GM19455 (cell line): Measurements from ENCODE around the gene PHTF1.

Source experiments
- ATAC-seq: cut with Tn5 transposase; IDR thresholded peaks from one replicate; pipeline ENCODE4 v1.9.1; 2021; ENCODE audit not compliant: unreplicated experiment

Gene PHTF1

GRCh38 chr1:113670650-113671049 lies 88.6 kb downstream of the PHTF1 start:
- no peak for ATAC-seq

- no peak for ATAC-seq
Observed at GRCh38 chr1:113669988-113670387, 89.3 kb downstream of the PHTF1 start.

DNA sequence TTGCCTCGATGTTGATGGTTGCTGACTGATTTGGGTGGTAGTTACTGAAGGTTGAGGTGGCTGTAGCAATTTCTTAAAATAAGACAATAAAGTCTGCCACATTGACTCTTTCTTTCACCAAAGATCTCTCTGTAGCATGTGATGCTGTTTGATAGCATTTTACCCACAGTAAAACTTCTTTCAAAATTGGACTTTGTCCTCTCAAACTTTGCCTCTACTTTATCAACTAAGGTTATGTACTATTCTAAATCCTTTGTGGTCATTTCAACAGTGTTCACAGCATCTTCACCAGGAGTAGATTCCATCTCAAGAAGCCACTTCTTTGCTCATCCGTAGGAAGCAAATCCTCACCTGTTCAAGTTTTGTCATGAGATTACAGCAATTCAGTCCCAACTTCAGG lies 93.2 kb downstream of the PHTF1 start:
- ATAC-seq = no peak

GRCh38 chr1:113665071-113665470 lies 94.2 kb downstream of the PHTF1 start:
- no peak for ATAC-seq

DNA sequence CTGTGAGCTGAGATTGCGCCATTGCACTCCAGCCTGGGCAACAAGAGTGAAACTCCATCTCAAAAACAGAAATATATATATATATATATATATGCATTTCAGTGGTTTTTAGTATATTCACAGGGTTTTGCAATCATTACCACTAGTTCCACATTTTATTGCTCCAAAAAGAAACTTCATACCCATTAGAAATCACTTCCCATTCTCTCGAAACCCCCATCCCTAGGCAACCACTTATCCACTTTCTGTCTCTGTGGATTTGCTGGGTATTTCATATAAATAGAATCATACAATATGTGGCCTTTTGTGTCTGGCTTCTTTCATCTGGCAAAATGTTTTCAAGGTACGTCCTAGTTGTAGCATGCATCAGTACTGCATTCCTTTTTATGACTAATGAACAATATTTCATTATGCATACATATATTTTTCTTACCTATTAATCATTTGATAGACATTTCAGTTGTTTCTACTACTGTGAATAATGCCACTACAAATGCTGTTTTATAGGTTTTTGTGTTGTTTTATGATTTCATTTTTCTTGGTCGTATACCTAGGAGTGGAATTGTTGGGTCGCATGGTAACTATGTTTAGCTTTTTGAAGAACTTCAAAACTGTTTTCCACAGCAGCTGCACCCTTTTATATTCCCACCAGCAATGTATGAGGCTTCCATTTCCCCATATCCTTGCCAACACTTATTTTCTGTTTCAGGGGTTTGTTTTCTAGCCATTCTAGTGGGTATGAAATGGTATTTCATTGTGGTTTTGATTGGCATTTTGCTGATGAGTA lies 95.9 kb downstream of the PHTF1 start:
- no peak for ATAC-seq

DNA sequence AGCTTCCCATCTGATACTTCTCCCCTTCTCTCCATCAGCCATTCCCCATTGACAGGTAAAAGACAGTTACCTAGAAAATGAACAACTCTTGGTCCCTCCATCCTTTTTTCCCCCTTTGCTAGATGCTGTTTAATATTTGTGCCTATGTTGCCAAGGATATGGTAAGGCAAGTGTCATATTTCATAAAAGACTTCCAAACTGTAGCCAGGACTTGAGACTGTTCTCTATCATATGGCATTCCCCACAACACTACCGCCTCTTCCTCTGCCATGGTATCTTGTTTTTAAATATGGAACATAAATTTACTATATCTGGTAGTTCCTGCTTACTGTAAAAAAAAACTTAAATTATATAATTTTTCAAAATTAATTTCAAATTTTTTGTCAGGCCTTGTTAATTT lies 97.2 kb downstream of the PHTF1 start:
- no peak for ATAC-seq

DNA sequence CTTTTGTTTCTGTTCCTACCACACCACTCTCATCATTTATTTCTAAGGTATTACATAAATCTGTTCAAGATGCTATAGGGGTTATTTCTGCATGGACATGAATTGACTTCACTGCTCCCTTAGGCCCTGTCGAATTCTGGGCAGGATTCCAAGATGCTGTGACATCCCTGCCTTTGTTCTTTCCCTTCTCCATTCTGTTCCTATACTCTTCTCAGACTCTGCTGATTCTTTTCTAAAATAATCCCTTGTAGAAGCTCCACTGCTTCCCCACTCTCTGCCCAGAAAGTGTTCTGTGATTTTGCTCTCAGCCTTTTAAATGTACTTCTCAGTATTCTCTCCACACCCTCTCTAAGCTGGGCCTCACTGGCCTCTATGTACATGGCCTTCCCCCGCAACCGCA lies 99.2 kb downstream of the PHTF1 start:
- no peak for ATAC-seq

- no peak for ATAC-seq
Observed at GRCh38 chr1:113659556-113659955, 99.7 kb downstream of the PHTF1 start.

DNA sequence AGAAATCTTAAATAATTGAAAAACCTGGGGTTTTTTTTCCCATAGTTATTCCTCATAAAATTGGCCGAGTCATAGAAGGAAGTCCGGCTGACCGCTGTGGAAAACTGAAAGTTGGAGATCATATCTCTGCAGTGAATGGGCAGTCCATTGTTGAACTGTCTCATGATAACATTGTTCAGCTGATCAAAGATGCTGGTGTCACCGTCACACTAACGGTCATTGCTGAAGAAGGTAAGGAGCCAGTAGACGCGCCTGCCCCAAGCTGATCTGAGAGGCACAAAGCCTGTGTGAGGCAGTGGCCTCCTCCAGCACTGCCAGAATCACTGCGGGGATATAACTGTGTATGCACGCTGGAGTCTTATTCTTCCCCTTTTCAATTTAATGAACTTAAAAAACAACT lies 100.3 kb downstream of the PHTF1 start:
- no peak for ATAC-seq

- no peak for ATAC-seq
Observed at GRCh38 chr1:113657556-113658063, 101.7 kb downstream of the PHTF1 start.

- ATAC-seq = no peak
Observed at GRCh38 chr1:113657126-113657525, 102.2 kb downstream of the PHTF1 start.

DNA sequence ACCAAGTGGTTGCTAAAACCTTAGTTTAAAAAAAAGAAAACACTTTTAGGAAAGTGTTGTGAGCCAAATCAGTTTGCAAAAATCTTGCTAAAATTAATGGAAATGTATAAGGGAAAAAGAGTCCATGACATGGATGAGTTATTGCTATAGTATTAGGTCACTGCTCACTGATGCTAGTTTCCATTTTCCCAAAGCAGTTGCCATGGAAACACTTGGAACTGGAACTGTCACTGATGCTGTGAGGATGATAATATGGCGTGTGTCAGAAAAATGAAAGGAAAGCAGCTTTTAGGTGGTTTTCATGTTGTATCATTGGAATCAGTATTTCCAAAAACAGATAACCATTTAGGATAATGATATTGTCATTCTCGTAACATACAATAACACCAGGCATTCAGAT lies 104.4 kb downstream of the PHTF1 start:
- ATAC-seq = no peak

- ATAC-seq = no peak
Observed at GRCh38 chr1:113653741-113654140, 105.5 kb downstream of the PHTF1 start.

DNA sequence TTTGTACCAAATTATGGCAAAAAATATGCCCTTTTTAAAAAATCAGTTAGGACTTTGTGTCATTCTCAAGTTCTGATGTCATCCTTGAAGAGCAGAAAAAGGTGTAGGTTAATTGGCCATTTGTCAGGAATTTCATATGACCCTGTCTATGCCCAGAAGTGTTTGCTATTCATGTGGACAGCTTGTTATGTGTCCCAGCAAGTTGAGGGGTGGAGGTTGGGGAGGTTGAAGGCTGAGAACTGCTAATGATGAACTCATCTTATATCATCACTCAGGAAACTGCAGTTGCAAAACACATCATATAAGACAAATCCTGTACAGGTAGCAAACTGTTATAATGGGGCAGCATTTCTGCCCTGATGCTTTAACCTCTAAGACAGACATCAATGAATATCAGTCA lies 106.5 kb downstream of the PHTF1 start:
- ATAC-seq = no peak

GRCh38 chr1:113648478-113648877 lies 110.8 kb downstream of the PHTF1 start:
- no peak for ATAC-seq

GRCh38 chr1:113647164-113647563 lies 112.1 kb downstream of the PHTF1 start:
- ATAC-seq = no peak
